ENCODE data around the gene SEMA3C. TPM values are rescaled to one million over a fixed set of nuclear protein-coding genes. Genes with fewer than 3 reads are reported as not detected.

Gene SEMA3C
- total RNA-seq, 1 donor from 2014 or later: 0.26 TPM

DNA sequence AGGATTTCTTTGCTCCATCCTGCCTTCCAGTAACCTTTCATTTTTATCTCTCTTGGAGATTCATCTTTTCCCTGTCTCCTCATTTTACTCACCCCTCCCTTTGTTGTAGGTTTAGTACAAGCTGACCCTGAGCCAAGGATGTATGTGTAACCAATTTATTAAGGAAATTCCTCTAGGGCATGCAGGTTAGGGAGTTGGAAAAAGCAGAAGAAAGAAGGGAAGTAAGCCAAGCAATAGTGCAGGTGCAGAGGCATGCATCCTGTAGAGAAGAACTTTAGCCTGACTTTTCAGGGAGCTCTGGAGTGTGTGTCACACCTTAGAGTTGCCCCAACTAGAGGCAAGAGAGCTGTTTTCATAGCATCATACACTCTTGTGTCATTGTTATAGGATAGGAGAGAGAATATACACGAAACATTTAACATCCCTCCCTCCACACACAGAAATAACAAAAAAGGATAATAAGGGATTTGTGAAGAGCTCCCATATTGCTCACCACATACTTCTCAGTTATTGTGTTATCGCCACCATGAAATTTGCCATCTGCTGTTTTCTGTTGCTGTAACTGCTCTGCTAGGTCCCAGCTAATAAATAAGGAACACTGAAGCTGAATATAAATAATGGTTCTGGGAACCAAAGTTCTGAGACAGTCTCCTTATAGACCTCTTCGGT lies 21.8 kb upstream of the SEMA3C start:
- Mint-ChIP-seq H3K27ac (ENCODE audit: unreplicated experiment) (no peak overlapping the region), H3K9me3 (ENCODE audit: unreplicated experiment) (no peaks in the 10 kb centered on the region), H3K4me1 (ENCODE audit: unreplicated experiment) (no peaks in the 10 kb centered on the region), H3K36me3 (ENCODE audit: low read depth, unreplicated experiment) (no peaks in the 10 kb centered on the region), H3K27me3 (ENCODE audit: unreplicated experiment) (no peaks in the 10 kb centered on the region), H3K4me3 (ENCODE audit: unreplicated experiment) (no peak overlapping the region)
- no peak for DNase-seq (ENCODE audit: low spot score)
- TF ChIP-seq CTCF (IDR thresholded peaks at IDR 0.05; ENCODE audit: unreplicated experiment): no peak

GRCh38 chr7:80937336-80937735 lies 18.5 kb upstream of the SEMA3C start:
- H3K27ac Mint-ChIP-seq (ENCODE audit: unreplicated experiment): no peak overlapping the region
- no peaks in the 10 kb centered on the region for H3K4me1 Mint-ChIP-seq (ENCODE audit: unreplicated experiment)
- no peaks in the 10 kb centered on the region for H3K27me3 Mint-ChIP-seq (ENCODE audit: unreplicated experiment)
- H3K36me3 Mint-ChIP-seq (ENCODE audit: low read depth, unreplicated experiment): no peaks in the 10 kb centered on the region
- no peak for TF ChIP-seq CTCF (IDR thresholded peaks at IDR 0.05; ENCODE audit: unreplicated experiment)
- no peak for DNase-seq (ENCODE audit: low spot score)
- H3K4me3 Mint-ChIP-seq (ENCODE audit: unreplicated experiment): no peak overlapping the region
- no peaks in the 10 kb centered on the region for H3K9me3 Mint-ChIP-seq (ENCODE audit: unreplicated experiment)

DNA sequence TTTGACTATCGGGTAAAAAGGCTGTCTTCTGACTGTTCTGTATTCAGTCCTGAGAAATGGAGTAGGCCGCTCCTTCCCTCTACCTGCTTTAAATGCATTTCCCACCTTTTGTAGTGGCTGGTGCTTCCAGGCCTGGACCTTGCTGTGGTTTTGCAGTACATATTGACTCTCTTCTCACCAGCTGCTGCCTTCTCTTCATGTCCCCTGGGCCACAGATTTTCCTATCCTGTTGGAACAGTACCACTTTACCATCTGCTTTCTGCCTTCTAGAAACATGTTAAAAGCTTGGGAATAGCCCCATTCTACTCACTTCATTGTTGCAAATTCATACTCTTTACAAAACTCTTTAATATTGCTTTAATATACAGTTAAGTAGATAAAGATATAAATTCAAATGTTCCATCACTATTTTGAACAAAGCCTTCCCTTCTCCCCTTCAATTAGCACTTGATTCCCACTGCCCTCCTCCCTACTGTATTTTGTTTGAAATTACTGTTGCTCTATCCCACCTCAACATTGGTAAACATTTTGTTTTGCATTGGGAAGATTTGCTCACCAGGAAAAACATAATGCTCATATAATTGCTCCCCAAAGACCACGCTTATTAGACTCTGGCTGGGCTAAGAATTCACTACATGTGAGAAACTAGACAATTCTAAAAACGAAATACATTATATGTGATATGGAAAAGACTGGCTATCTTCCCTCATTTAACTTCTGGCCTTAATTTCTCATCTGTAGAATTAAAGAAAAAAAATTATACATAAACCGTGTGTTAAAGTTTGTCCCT lies 17.3 kb upstream of the SEMA3C start:
- Mint-ChIP-seq H3K36me3 (ENCODE audit: low read depth, unreplicated experiment) (no peaks in the 10 kb centered on the region), H3K27ac (ENCODE audit: unreplicated experiment) (no peak overlapping the region), H3K4me3 (ENCODE audit: unreplicated experiment) (no peak overlapping the region), H3K27me3 (ENCODE audit: unreplicated experiment) (no peaks in the 10 kb centered on the region), H3K9me3 (ENCODE audit: unreplicated experiment) (no peaks in the 10 kb centered on the region), H3K4me1 (ENCODE audit: unreplicated experiment) (no peaks in the 10 kb centered on the region)
- TF ChIP-seq CTCF (IDR thresholded peaks at IDR 0.05; ENCODE audit: unreplicated experiment): no peak
- DNase-seq (ENCODE audit: low spot score): no peak

DNA sequence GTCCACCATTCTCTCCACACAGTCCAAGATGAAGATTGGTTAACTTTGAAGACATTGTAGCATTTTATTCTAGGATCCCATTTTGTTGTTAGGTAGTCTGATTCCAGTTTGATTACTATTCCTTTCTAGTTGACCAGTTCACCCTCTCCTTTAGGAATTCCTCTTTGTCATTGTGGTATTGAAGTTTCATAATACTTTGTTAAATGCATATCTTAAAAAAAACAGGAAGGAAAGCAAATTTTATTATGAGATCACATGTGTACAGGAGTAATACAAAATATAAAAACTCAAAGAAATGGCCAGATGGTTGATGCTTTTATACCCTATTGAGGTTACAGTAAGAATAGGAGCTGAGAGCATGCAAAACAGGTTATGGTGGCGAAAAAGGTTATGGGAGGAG lies 15.5 kb upstream of the SEMA3C start:
- TF ChIP-seq CTCF (IDR thresholded peaks at IDR 0.05; ENCODE audit: unreplicated experiment): no peak
- Mint-ChIP-seq H3K27me3 (ENCODE audit: unreplicated experiment) (no peaks in the 10 kb centered on the region), H3K9me3 (ENCODE audit: unreplicated experiment) (no peaks in the 10 kb centered on the region), H3K4me1 (ENCODE audit: unreplicated experiment) (no peaks in the 10 kb centered on the region), H3K4me3 (ENCODE audit: unreplicated experiment) (no peak overlapping the region), H3K36me3 (ENCODE audit: low read depth, unreplicated experiment) (no peaks in the 10 kb centered on the region), H3K27ac (ENCODE audit: unreplicated experiment) (no peak overlapping the region)
- DNase-seq (ENCODE audit: low spot score): no peak

GRCh38 chr7:80932536-80932935 lies 13.7 kb upstream of the SEMA3C start:
- Mint-ChIP-seq H3K4me1 (ENCODE audit: unreplicated experiment) (no peaks in the 10 kb centered on the region), H3K4me3 (ENCODE audit: unreplicated experiment) (no peak overlapping the region), H3K36me3 (ENCODE audit: low read depth, unreplicated experiment) (no peaks in the 10 kb centered on the region), H3K27ac (ENCODE audit: unreplicated experiment) (no peak overlapping the region), H3K9me3 (ENCODE audit: unreplicated experiment) (no peaks in the 10 kb centered on the region), H3K27me3 (ENCODE audit: unreplicated experiment) (no peaks in the 10 kb centered on the region)
- TF ChIP-seq CTCF (IDR thresholded peaks at IDR 0.05; ENCODE audit: unreplicated experiment): no peak
- DNase-seq (ENCODE audit: low spot score): no peak
